Small intestine (tissue), 7 donors: ENCODE measurements around the gene PHF11. TPM values are rescaled to one million over a fixed set of nuclear protein-coding genes. Genes with fewer than 3 reads are reported as not detected.

Experiments
- DNase-seq, 2 donors: peaks; one replicate each; pipeline versions ENCODE4 v3.0.0 to v3.0.0-alpha.2; 2013
- FAIRE-seq: peaks from 2 replicates; lab custom pipeline; 2012; peaks lifted over from hg19 to GRCh38; lab: Jason Lieb, UNC
- H3K27ac ChIP-seq, 3 donors: one replicate each; pipeline ENCODE4 v1.5.1; 2013; ENCODE audit warnings: low read length in 2 of 3, mild to moderate bottlenecking in 2 of 3, control low read depth in 1 of 3, inconsistent platforms in 1 of 3, low read depth in 1 of 3, moderate library complexity in 1 of 3
- H3K27me3 ChIP-seq, 3 donors: one replicate each; pipeline ENCODE4 v1.6.1; 2013; ENCODE audit warnings: low read length in 3 of 3, inconsistent platforms in 1 of 3; ENCODE audit not compliant: control insufficient read depth in 3 of 3, insufficient read depth in 3 of 3
- H3K36me3 ChIP-seq, 3 donors: one replicate each; pipeline ENCODE4 v1.6.1; 2013; ENCODE audit warnings: low read length in 3 of 3, inconsistent platforms in 1 of 3, low read depth in 1 of 3, mild to moderate bottlenecking in 1 of 3, moderate library complexity in 1 of 3; ENCODE audit not compliant: control insufficient read depth in 3 of 3, insufficient read depth in 2 of 3
- H3K4me1 ChIP-seq, 3 donors: one replicate each; pipeline ENCODE4 v1.6.1; 2013; ENCODE audit warnings: low read length in 2 of 3, inconsistent platforms in 1 of 3, low read depth in 1 of 3, mild to moderate bottlenecking in 1 of 3, moderate library complexity in 1 of 3; ENCODE audit not compliant: control insufficient read depth in 3 of 3, insufficient read depth in 2 of 3
- H3K4me3 ChIP-seq, 3 donors: one replicate each; pipeline ENCODE4 v1.5.1; 2013; ENCODE audit warnings: low read length in 3 of 3, control low read depth in 1 of 3, inconsistent platforms in 1 of 3, low read depth in 1 of 3, mild to moderate bottlenecking in 1 of 3, moderate library complexity in 1 of 3
- H3K9me3 ChIP-seq, 2 donors: one replicate each; pipeline ENCODE4 v1.6.1; 2013; ENCODE audit warnings: low read depth in 1 of 2, low read length in 1 of 2; ENCODE audit not compliant: control insufficient read depth in 2 of 2, insufficient read depth in 1 of 2
- WGBS, 3 donors: extraction: QIAGEN DNeasy Blood & Tissue Kit; methylation state at CpG; one replicate each; pipeline ENCODE4 v1.1.7; 2013; 5-methylcytosine and 5-hydroxymethylcytosine counted together
- polyA plus RNA-seq, 4 donors: library from polyadenylated mRNA; stranded (reverse) in 3 of 4; unstranded in 1 of 4; fragments of 200-250 nt in 3 of 4; fragments of 120-200 nt in 1 of 4; gene quantifications; one replicate each; pipeline versions ENCODE4 v1.2.1 to v1.2.3, GENCODE V29; 2013
- donor health status: healthy with polysubstance abuse.
- donor health status: control.
- donor health status: control.
- donor health status: Bipolar disorder and iron deficiency.
- donor health status: healthy.

The PHF11 gene
- polyA plus RNA-seq, 4 donors: 32.0 to 94.4 (median 50.1) TPM

- H3K27ac ChIP-seq: no peak overlapping the region
- H3K4me1 ChIP-seq: peaks cover 0 to 4% (median 0%) of the 10 kb centered on the region in 3 donors
- no peaks in the 10 kb centered on the region for H3K27me3 ChIP-seq
- H3K36me3 ChIP-seq: no peaks in the 10 kb centered on the region
- no peak overlapping the region for H3K4me3 ChIP-seq
- FAIRE-seq (no peak), DNase-seq (no peak)
- no peaks in the 10 kb centered on the region for H3K9me3 ChIP-seq
These were observed 40.8 kb upstream of the PHF11 start for GRCh38 chr13:49455007-49455398.

GRCh38 chr13:49456156-49456555, 39.6 kb upstream of the PHF11 start:
- Histone ChIP-seq H3K36me3 (no peaks in the 10 kb centered on the region), H3K27ac (no peak overlapping the region), H3K4me3 (no peak overlapping the region), H3K4me1 (no peaks in the 10 kb centered on the region), H3K27me3 (no peaks in the 10 kb centered on the region), H3K9me3 (no peaks in the 10 kb centered on the region)
- no peak for FAIRE-seq
- WGBS, 3 donors: 90 to 97% (median 90%) methylated on average over 1 of the region's 1 CpG
- DNase-seq: no peak

- no peaks in the 10 kb centered on the region for H3K27me3 ChIP-seq
- FAIRE-seq: no peak
- no peak for DNase-seq
- H3K4me1 ChIP-seq: no peaks in the 10 kb centered on the region
- no peak overlapping the region for H3K4me3 ChIP-seq
- no peak overlapping the region for H3K27ac ChIP-seq
- WGBS, 3 donors: 77 to 93% (median 88%) methylated on average over 7 of the region's 7 CpGs
- H3K36me3 ChIP-seq: peaks cover 3 to 8% (median 4%) of the 10 kb centered on the region in 3 donors
- peaks cover 0 to 7% of the 10 kb centered on the region in 2 donors for H3K9me3 ChIP-seq
These were observed 38.5 kb upstream of the PHF11 start for GRCh38 chr13:49457221-49457620.

DNA sequence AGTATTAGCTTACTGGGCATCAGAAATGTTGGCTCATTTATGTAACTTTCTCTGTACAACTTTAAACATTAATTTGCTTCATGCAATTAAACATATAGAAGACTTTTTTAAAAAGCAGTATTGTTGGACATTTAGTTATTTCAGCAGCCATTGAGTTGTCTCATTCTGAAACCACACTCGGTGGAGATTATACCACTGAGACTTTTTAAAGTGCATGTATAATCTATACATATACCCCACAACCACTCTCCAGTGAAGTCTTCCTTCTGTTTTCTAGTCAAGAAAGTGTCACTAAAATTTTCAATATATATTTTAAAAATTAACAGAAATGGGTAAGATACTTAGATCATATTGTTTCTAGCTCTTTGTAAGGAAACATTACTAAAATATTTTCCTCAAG, 36.2 kb upstream of the PHF11 start:
- Histone ChIP-seq H3K27ac (no peak overlapping the region), H3K4me1 (no peaks in the 10 kb centered on the region), H3K9me3 (peaks cover 0 to 22% of the 10 kb centered on the region in 2 donors), H3K27me3 (no peaks in the 10 kb centered on the region), H3K36me3 (peaks cover 8 to 14% (median 11%) of the 10 kb centered on the region in 3 donors), H3K4me3 (no peak overlapping the region)
- DNase-seq (no peak), FAIRE-seq (no peak)
- WGBS, 3 donors: 68 to 91% (median 82%) methylated on average over 1 of the region's 1 CpG

DNA sequence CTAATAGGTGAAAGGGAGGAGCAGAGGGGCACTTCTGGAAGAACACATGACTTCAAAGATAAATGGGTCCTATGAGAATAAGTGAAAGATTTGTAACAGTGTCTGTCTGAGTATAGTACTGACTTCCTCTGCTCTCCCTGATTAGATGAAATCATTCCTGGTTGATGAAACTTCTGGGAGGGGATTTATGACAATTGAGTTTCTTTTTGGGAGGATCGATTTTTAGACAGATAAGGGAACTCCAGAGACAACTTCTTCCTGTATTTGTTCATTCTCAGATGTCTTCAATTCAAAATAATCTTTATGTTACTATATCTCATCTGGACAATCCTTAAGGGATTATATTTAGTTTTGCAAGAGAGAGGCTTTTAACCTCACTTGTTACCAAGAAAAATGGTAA, 31.7 kb upstream of the PHF11 start:
- DNase-seq (no peak), FAIRE-seq (no peak)
- no peak overlapping the region for H3K4me3 ChIP-seq
- H3K9me3 ChIP-seq: peaks cover 0 to 22% of the 10 kb centered on the region in 2 donors
- no peaks in the 10 kb centered on the region for H3K4me1 ChIP-seq
- no peak overlapping the region for H3K27ac ChIP-seq
- peaks cover 8 to 17% (median 11%) of the 10 kb centered on the region in 3 donors for H3K36me3 ChIP-seq
- WGBS, 3 donors: 91 to 95% (median 92%) methylated on average over 1 of the region's 1 CpG
- H3K27me3 ChIP-seq: no peaks in the 10 kb centered on the region

DNA sequence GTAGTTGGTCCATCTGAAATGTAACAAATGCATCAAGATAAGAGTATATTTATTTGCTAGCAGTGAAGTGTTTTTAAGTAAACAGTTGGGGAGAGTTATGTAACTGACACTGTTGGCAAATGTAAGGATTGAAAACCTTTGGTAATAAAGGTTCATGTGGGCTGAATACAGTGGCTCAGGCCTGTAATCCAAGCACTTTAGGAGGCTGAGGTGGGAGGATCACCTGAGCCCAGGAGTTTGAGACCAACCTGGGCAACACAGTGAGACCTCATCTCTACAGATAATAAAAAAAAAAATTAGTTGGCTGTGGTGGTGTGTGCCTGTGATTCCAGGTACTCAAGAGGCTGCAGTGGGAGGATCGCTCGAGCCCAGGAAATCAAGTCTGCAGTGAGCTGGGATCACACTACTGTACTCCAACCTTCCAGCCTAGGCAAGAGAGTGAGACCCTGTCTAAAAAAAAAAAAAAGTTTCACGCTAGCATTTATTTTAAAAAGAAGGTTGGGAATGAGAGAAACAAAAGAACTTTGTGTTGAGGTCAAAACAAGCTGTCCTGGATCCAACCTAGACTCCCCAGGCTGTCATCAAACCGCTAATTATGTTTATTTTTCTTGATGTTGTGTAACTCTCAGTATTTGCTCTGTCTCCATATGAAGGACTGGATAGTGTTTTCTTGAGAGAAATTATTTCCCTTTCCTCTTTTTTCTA, 31.0 kb upstream of the PHF11 start:
- Histone ChIP-seq H3K4me1 (no peaks in the 10 kb centered on the region), H3K27ac (no peak overlapping the region), H3K27me3 (no peaks in the 10 kb centered on the region), H3K4me3 (no peak overlapping the region), H3K36me3 (peaks cover 10 to 17% (median 11%) of the 10 kb centered on the region in 3 donors), H3K9me3 (peaks cover 0 to 22% of the 10 kb centered on the region in 2 donors)
- 90 to 92% (median 91%) methylated on average over 4 of the region's 4 CpGs for WGBS, 3 donors
- FAIRE-seq (no peak), DNase-seq (no peak)

GRCh38 chr13:49466292-49466838, 29.4 kb upstream of the PHF11 start:
- peak; percentile 19 for FAIRE-seq
- peaks cover 11 to 24% (median 12%) of the 10 kb centered on the region in 3 donors for H3K36me3 ChIP-seq

GRCh38 chr13:49472186-49472585, 23.6 kb upstream of the PHF11 start:
- Histone ChIP-seq H3K27ac (no peak overlapping the region), H3K36me3 (peaks cover 2 to 24% (median 18%) of the 10 kb centered on the region in 3 donors), H3K4me1 (no peaks in the 10 kb centered on the region), H3K9me3 (no peaks in the 10 kb centered on the region), H3K4me3 (no peak overlapping the region), H3K27me3 (no peaks in the 10 kb centered on the region)
- WGBS, 3 donors: 55 to 68% (median 60%) methylated on average over 1 of the region's 1 CpG
- DNase-seq (no peak), FAIRE-seq (no peak)

More at GRCh38 chr13:49466292-49466838, 29.4 kb upstream of the PHF11 start:
- H3K27ac ChIP-seq: peak overlapping the region in 1 of 3 donors; percentile 39
- no peak overlapping the region for H3K4me3 ChIP-seq
- DNase-seq: peak; percentile 41 to 61
- H3K4me1 ChIP-seq: no peaks in the 10 kb centered on the region
- WGBS, 3 donors: 41 to 73% (median 58%) methylated on average over 5 of the region's 5 CpGs
- H3K9me3 ChIP-seq: peaks cover 0 to 22% of the 10 kb centered on the region in 2 donors
- no peaks in the 10 kb centered on the region for H3K27me3 ChIP-seq
